Ishikawa (cell line): ENCODE data around the gene PRRG4.

Experiments used
- CEBPB ChIP-seq: IDR thresholded peaks from 2 replicates; pipeline ENCODE4 v1.6.1; 2012
- CREB1 ChIP-seq: IDR thresholded peaks from 2 replicates; pipeline ENCODE4 v1.6.1; 2012; ENCODE audit warnings: low read depth
- EGR1 ChIP-seq: IDR thresholded peaks from 2 replicates; pipeline ENCODE4 v1.6.1; 2012
- EP300 ChIP-seq: IDR thresholded peaks from 2 replicates; pipeline ENCODE4 v1.6.1; 2012; ENCODE audit warnings: borderline replicate concordance
- FOXM1 ChIP-seq: IDR thresholded peaks from 2 replicates; pipeline ENCODE4 v1.6.1; 2012; ENCODE audit warnings: low read depth, borderline replicate concordance
- MAX ChIP-seq: IDR thresholded peaks from 2 replicates; pipeline ENCODE4 v1.6.1; 2012
- NFIC ChIP-seq: IDR thresholded peaks from 2 replicates; pipeline ENCODE4 v1.6.1; 2012
- RAD21 ChIP-seq: IDR thresholded peaks from 2 replicates; pipeline ENCODE4 v1.6.1; 2012; ENCODE audit warnings: low read depth
- REST ChIP-seq: IDR thresholded peaks from 2 replicates; pipeline ENCODE4 v1.6.1; 2012; ENCODE audit warnings: low read depth, mild to moderate bottlenecking
- TAF1 ChIP-seq: IDR thresholded peaks from 2 replicates; pipeline ENCODE4 v1.6.1; 2012; ENCODE audit warnings: low read depth, mild to moderate bottlenecking
- TCF12 ChIP-seq: IDR thresholded peaks from 2 replicates; pipeline ENCODE4 v1.6.1; 2012; ENCODE audit warnings: low read depth
- TEAD4 ChIP-seq: IDR thresholded peaks from 2 replicates; pipeline ENCODE4 v1.6.1; 2012
- USF1 ChIP-seq: IDR thresholded peaks from 2 replicates; pipeline ENCODE4 v1.6.1; 2012
- YY1 ChIP-seq: IDR thresholded peaks from 2 replicates; pipeline ENCODE4 v1.6.1; 2012; ENCODE audit warnings: low read depth
- ZBTB7A ChIP-seq: IDR thresholded peaks from 2 replicates; pipeline ENCODE4 v1.6.1; 2012; ENCODE audit warnings: low read depth

The PRRG4 gene

GRCh38 chr11:32790916-32791315 lies 38.8 kb upstream of the PRRG4 start:
- TF ChIP-seq RAD21 (no peak), CREB1 (no peak), USF1 (no peak), MAX (no peak), ZBTB7A (no peak), CEBPB (no peak), EP300 (no peak), NFIC (no peak), EGR1 (no peak)

GRCh38 chr11:32792111-32792947 lies 37.4 kb upstream of the PRRG4 start:
- TF ChIP-seq RAD21 (no peak), EGR1 (no peak), YY1 (no peak), REST (no peak), FOXM1 (no peak), EP300 (no peak), CREB1 (no peak), ZBTB7A (no peak), USF1 (no peak), MAX (no peak), NFIC (no peak), TAF1 (no peak), CEBPB (no peak), TEAD4 (no peak), TCF12 (no peak)

- TF ChIP-seq NFIC, result no peak
- peak; percentile 74 for TF ChIP-seq RAD21
Observed at GRCh38 chr11:32792948-32793475, 36.7 kb upstream of the PRRG4 start.

- no peak for TF ChIP-seq TEAD4
- TF ChIP-seq FOXM1, result no peak
Observed at GRCh38 chr11:32794439-32794838, 35.3 kb upstream of the PRRG4 start, which contains the start of gene CCDC73. Gene CCDC73 (minus strand): TSS chr11:32794662. CDS start chr11:32760243, 34,419 bp downstream.

- TF ChIP-seq USF1 (no peak), ZBTB7A (no peak), TCF12 (no peak), TEAD4 (no peak), FOXM1 (no peak)
Observed at GRCh38 chr11:32796425-32796824, 33.3 kb upstream of the PRRG4 start.

GRCh38 chr11:32809313-32809712 lies 20.4 kb upstream of the PRRG4 start:
- TF ChIP-seq FOXM1 (no peak), RAD21 (peak; percentile 86), EP300 (no peak)

- TF ChIP-seq TCF12 (no peak), RAD21 (no peak), TEAD4 (no peak), EP300 (no peak), MAX (no peak), FOXM1 (no peak), CEBPB (no peak), ZBTB7A (no peak), REST (no peak), EGR1 (no peak), TAF1 (no peak), USF1 (no peak), NFIC (no peak), CREB1 (no peak), YY1 (no peak)
Observed at GRCh38 chr11:32817181-32817851, 12.4 kb upstream of the PRRG4 start.
